A549 (cell line): ENCODE data around the gene PRX.

Experiments
- CTCF ChIP-seq: fragments of >200 bp; sonication (Bioruptor Twin); formaldehyde crosslinking; IDR thresholded peaks from 3 replicates; pipeline ENCODE4 v1.5.1; 2016
- REST ChIP-seq: fragments of 200-600 bp; sonication (generic); IDR thresholded peaks from 2 replicates; pipeline ENCODE4 v1.6.1; 2016; ENCODE audit warnings: antibody characterized with exemption, mild to moderate bottlenecking, moderate library complexity

- no peak for TF ChIP-seq REST
- no peak for TF ChIP-seq CTCF
Observed at GRCh38 chr19:40381321-40381720, 31.9 kb downstream of the PRX start.
